Measurements from ENCODE around the gene SP5. TPM values are rescaled to one million over a fixed set of nuclear protein-coding genes. Genes with fewer than 3 reads are reported as not detected.

Gene SP5
- total and polyA plus RNA-seq, 2 donors (not counting 3 experiments of a cell fraction or from before 2014, with no cell fraction given), result not detected

GRCh38 chr2:170742000-170742399 is 26.9 kb downstream of the SP5 start:
- FAIRE-seq (no peak), DNase-seq (ENCODE audit: low read depth, low spot score) (no peak)
- CTCF ChIA-PET, result no interaction called here
- BruUV-seq (replicated peaks), result no TSS peak
- POLR2A ChIA-PET, result no interaction called here
- Histone ChIP-seq H3K4me3 (replicated peaks in 1 of 3; ENCODE audit: insufficient read depth in 1 of 3, low read depth in 1 of 3, low read length in 3 of 3) (no peak overlapping the region), H3K9ac (replicated peaks; ENCODE audit: extremely low read depth, insufficient read depth, low read length) (no peak overlapping the region), H3K36me3 (ENCODE audit: control insufficient read depth in 2 of 2, extremely low read depth in 1 of 2, insufficient read depth in 2 of 2, low read length in 2 of 2) (no peaks in the 10 kb centered on the region), H4K20me1 (replicated peaks; ENCODE audit: control insufficient read depth, extremely low read depth, insufficient read depth, low read length) (no peaks in the 10 kb centered on the region), H2AFZ (ENCODE audit: low read depth, low read length) (no peak overlapping the region), H3K27me3 (ENCODE audit: control insufficient read depth in 2 of 2, insufficient read depth in 2 of 2, low read length in 2 of 2) (peaks cover 0 to 5% of the 10 kb centered on the region in 2 experiments), H3K4me1 (ENCODE audit: control insufficient read depth, extremely low read depth, insufficient read depth, low read length) (no peaks in the 10 kb centered on the region), H3K9me3 (replicated peaks; ENCODE audit: control insufficient read depth, insufficient read depth, low read length) (no peaks in the 10 kb centered on the region), H3K4me2 (ENCODE audit: insufficient read depth, low read length) (no peak overlapping the region), H3K9me1 (replicated peaks; ENCODE audit: control insufficient read depth, extremely low read depth, insufficient read depth, low read length) (no peaks in the 10 kb centered on the region), H3K27ac (ENCODE audit: insufficient read depth, low read depth, low read length) (no peak overlapping the region), H3K79me2 (ENCODE audit: control insufficient read depth, insufficient read depth, low read length) (no peaks in the 10 kb centered on the region)
- intact Hi-C loops (cut with micrococcal nuclease) (no loop called here), dilution Hi-C loops (cut with MboI; ENCODE audit: extremely low pct_ligation_motif_present, low sequenced_read_pairs) (no loop called here)
- no peak for TF ChIP-seq CTCF (IDR thresholded peaks at IDR 0.05; ENCODE audit: extremely low read depth in 1 of 2, insufficient read depth in 1 of 2, low read depth in 1 of 2, low read length in 2 of 2)
- no peak for TF ChIP-seq EZH2 (IDR thresholded peaks at IDR 0.05; ENCODE audit: borderline replicate concordance, low read depth, low read length, severe bottlenecking)
- no peak for TF ChIP-seq POLR2AphosphoS5 (IDR thresholded peaks at IDR 0.05; ENCODE audit: insufficient read depth, low read depth, low read length)
- TF ChIP-seq POLR2A (IDR thresholded peaks at IDR 0.05; ENCODE audit: low read depth, low read length), result no peak
- TF ChIP-seq MYC (IDR thresholded peaks at IDR 0.05; ENCODE audit: low read depth, low read length), result no peak
- TF ChIP-seq GATA2 (IDR thresholded peaks at IDR 0.05; ENCODE audit: insufficient read depth, insufficient read length, low read depth, low read length), result no peak
- no peak for TF ChIP-seq JUN (IDR thresholded peaks at IDR 0.05; ENCODE audit: borderline replicate concordance, insufficient read depth, insufficient read length, low read depth)
- TF ChIP-seq, protein P1, sequence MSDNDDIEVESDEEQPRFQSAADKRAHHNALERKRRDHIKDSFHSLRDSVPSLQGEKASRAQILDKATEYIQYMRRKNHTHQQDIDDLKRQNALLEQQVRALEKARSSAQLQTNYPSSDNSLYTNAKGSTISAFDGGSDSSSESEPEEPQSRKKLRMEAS (IDR thresholded peaks at IDR 0.05; ENCODE audit: insufficient read depth, insufficient read length), result no peak

Measured in endothelial cell of umbilical vein (primary cell).